Common myeloid progenitor, CD34-positive (primary cell): ENCODE results near the gene TGM6.

ENCODE experiments used
- CTCF ChIA-PET: fragments of 350-600 bp; sonication (Branson Sonifier 250); formaldehyde crosslinking; loops from one replicate; lab custom pipeline; 2021; ENCODE audit warnings: antibody characterized with exemption; lab: Charles Lee
- POLR2A ChIA-PET: fragments of 350-600 bp; sonication (Branson Sonifier 250); formaldehyde crosslinking; loops from one replicate; lab custom pipeline; 2021; ENCODE audit warnings: antibody characterized with exemption; lab: Charles Lee
- DNase-seq, 3 donors: peaks; one replicate each; pipeline versions ENCODE4 v3.0.0 to v3.0.0-alpha.2; 2013
- H3K27ac ChIP-seq, 2 experiments: 1 replicate in 1 of 2; 2 replicates in 1 of 2; pipeline ENCODE4 v1.7.0; 2013; ENCODE audit warnings: inconsistent platforms in 2 of 2, low read length in 2 of 2, mild to moderate bottlenecking in 2 of 2, low read depth in 1 of 2, moderate library complexity in 1 of 2; ENCODE audit not compliant: severe bottlenecking in 2 of 2, insufficient read depth in 1 of 2, poor library complexity in 1 of 2
- H3K27me3 ChIP-seq, 5 experiments: replicated peaks in 2 of 5; 1 replicate in 3 of 5; 2 replicates in 2 of 5; pipeline versions ENCODE4 v1.6.1 to v1.7.0; 2013; ENCODE audit warnings: low read length in 4 of 5, mild to moderate bottlenecking in 2 of 5, moderate library complexity in 2 of 5, inconsistent platforms in 1 of 5; ENCODE audit not compliant: insufficient read depth in 5 of 5, control insufficient read depth in 4 of 5
- H3K36me3 ChIP-seq, 4 experiments: 1 replicate in 2 of 4; 2 replicates in 2 of 4; pipeline versions ENCODE4 v1.6.1 to v1.7.0; 2013; ENCODE audit warnings: low read length in 3 of 4, control low read depth in 1 of 4, mild to moderate bottlenecking in 1 of 4; ENCODE audit not compliant: control insufficient read depth in 4 of 4, insufficient read depth in 4 of 4
- H3K4me1 ChIP-seq, 4 experiments: 1 replicate in 3 of 4; 2 replicates in 1 of 4; pipeline versions ENCODE4 v1.6.1 to v1.7.1; 2013; ENCODE audit warnings: low read length in 3 of 4, mild to moderate bottlenecking in 3 of 4, control low read depth in 1 of 4, inconsistent platforms in 1 of 4, moderate library complexity in 1 of 4; ENCODE audit not compliant: control insufficient read depth in 4 of 4, insufficient read depth in 4 of 4; ENCODE audit errors: control extremely low read depth in 1 of 4
- H3K4me3 ChIP-seq, 7 experiments: 1 replicate in 4 of 7; 2 replicates in 3 of 7; pipeline versions ENCODE4 v1.5.1 to v1.7.0; 2013; ENCODE audit warnings: mild to moderate bottlenecking in 7 of 7, low read length in 6 of 7, moderate library complexity in 6 of 7, inconsistent platforms in 2 of 7, low read depth in 2 of 7, control low read depth in 1 of 7; ENCODE audit not compliant: insufficient read depth in 4 of 7, control insufficient read depth in 1 of 7; ENCODE audit errors: extremely low read depth in 1 of 7
- H3K9me3 ChIP-seq, 5 experiments: 1 replicate in 4 of 5; 2 replicates in 1 of 5; pipeline versions ENCODE4 v1.6.1 to v1.7.1; 2013; ENCODE audit warnings: low read length in 4 of 5, mild to moderate bottlenecking in 2 of 5, inconsistent platforms in 1 of 5, low read depth in 1 of 5, moderate library complexity in 1 of 5; ENCODE audit not compliant: control insufficient read depth in 4 of 5, insufficient read depth in 2 of 5; ENCODE audit errors: control extremely low read depth in 1 of 5
- WGBS: methylation state at CpG from one replicate; pipeline ENCODE4 v1.1.5; 2013; ENCODE audit not compliant: insufficient coverage; 5-methylcytosine and 5-hydroxymethylcytosine counted together

Gene TGM6

DNA sequence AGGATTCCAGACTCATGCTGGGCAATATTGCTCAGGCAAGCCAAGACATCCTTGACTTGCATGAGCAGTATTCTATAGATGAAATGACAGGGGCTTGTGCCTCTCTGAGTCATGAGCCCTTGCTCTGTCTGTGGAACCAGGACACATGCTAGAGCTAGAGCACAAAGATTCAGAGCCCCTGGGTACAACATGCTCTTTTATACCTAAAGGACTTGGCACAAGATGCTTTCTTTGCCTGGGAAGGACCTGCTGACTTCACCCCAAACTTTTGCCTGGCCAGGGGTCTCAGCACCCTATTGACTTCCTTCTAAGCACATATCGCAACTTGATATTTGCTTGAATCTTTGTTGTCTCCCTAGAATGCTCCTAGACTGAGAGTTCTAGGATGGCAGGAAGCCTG lies 27.4 kb downstream of the TGM6 start:
- 100% methylated on average over 1 of the region's 1 CpG for WGBS
- Histone ChIP-seq H3K4me3 (no peak overlapping the region), H3K9me3 (peaks cover 0 to 9% (median 5%) of the 10 kb centered on the region in 5 experiments), H3K4me1 (no peaks in the 10 kb centered on the region), H3K36me3 (no peaks in the 10 kb centered on the region), H3K27me3 (peaks cover 2 to 26% (median 5%) of the 10 kb centered on the region in 5 experiments), H3K27ac (no peak overlapping the region)
- POLR2A ChIA-PET, result no interaction called here
- DNase-seq, result no peak
- CTCF ChIA-PET, result no interaction called here

DNA sequence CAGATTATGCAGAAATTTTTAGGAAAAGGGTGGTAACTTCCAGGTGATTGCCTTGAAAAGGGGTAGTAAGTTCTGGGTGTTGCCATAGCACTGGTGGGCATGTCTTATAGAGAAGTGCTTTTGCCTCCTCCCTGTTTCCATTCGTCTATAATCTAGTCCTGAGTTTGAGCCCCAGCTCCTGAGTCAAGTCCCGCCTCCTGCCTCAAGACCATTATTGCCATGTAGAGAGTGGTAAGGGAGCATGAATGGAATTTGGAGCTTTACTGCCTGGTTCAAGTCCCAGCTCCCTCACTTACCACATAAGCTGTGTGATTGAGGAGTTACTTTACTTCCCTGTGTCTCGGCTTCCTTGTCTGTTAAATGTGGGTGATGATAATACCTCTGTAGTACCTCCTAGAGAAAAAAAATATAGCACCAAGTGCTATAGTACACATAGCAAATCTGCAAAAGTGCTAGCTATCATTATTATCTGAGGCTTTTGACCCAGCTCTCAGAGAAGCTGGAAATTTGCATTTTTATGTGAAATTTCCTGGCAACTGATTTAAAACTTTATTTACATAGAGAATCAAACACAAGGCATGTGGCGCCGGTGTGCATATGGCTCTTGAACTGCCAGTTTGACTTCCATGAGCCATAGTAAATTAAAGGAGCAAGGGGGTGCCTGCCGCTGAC lies 36.0 kb downstream of the TGM6 start:
- POLR2A ChIA-PET, result no interaction called here
- no peak overlapping the region for H3K27ac ChIP-seq
- no peak for DNase-seq
- H3K4me1 ChIP-seq, result no peaks in the 10 kb centered on the region
- H3K4me3 ChIP-seq, result no peak overlapping the region
- no peaks in the 10 kb centered on the region for H3K36me3 ChIP-seq
- 81% methylated on average over 4 of the region's 6 CpGs for WGBS
- peaks cover 0 to 2% (median 0%) of the 10 kb centered on the region in 5 experiments for H3K9me3 ChIP-seq
- H3K27me3 ChIP-seq, result peaks cover 2 to 39% (median 8%) of the 10 kb centered on the region in 5 experiments
- CTCF ChIA-PET, result interaction anchor here (0.5 to 1.1 kb wide), 2 partner anchors 12 to 39 kb away, joined by 3 read pairs; no protein-coding TSS in a partner anchor

DNA sequence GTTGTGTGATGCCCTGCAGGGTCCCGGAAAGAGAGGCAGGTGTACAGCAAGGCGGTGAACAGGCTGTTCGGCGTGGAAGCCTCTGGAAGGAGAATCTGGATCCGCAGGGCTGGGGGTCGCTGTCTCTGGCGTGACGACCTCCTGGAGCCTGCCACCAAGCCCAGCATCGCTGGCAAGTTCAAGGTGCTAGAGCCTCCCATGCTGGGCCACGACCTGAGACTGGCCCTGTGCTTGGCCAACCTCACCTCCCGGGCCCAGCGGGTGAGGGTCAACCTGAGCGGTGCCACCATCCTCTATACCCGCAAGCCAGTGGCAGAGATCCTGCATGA lies 36.5 kb downstream of the TGM6 start:
- Histone ChIP-seq H3K27me3 (peaks cover 0 to 39% (median 8%) of the 10 kb centered on the region in 5 experiments), H3K9me3 (peaks cover 0 to 2% (median 0%) of the 10 kb centered on the region in 5 experiments), H3K27ac (no peak overlapping the region), H3K4me1 (no peaks in the 10 kb centered on the region), H3K4me3 (no peak overlapping the region), H3K36me3 (no peaks in the 10 kb centered on the region)
- no peak for DNase-seq
- 93% methylated on average over 14 of the region's 14 CpGs for WGBS
- ChIA-PET CTCF (interaction anchor here (0.5 to 1.1 kb wide), 2 partner anchors 12 to 39 kb away, joined by 3 read pairs; no protein-coding TSS in a partner anchor), POLR2A (no interaction called here)

DNA sequence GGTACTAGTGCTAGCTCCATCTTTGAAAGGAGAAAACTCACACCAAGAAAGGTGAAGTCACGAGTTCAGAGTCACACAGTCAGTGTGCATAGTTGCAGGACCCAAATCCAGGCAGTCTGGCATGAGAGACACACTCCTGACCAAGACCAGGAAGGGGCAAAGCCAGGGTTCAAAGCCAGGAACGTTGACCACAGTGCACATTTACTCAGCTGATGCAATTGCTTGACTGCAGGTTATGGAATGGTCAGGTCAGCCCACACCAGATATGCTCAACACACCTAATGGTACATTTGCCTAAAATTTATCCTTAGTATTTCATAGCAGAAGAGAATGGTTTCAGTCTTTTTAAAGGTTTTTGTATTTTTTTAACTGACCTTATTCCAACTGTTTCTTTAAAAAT lies 37.7 kb downstream of the TGM6 start:
- no peak for DNase-seq
- POLR2A ChIA-PET, result no interaction called here
- Histone ChIP-seq H3K36me3 (no peaks in the 10 kb centered on the region), H3K9me3 (peaks cover 0 to 2% (median 0%) of the 10 kb centered on the region in 5 experiments), H3K4me1 (no peaks in the 10 kb centered on the region), H3K27me3 (peaks cover 0 to 34% (median 6%) of the 10 kb centered on the region in 5 experiments), H3K27ac (no peak overlapping the region), H3K4me3 (no peak overlapping the region)
- CTCF ChIA-PET, result no interaction called here
- 72% methylated on average over 2 of the region's 2 CpGs for WGBS

DNA sequence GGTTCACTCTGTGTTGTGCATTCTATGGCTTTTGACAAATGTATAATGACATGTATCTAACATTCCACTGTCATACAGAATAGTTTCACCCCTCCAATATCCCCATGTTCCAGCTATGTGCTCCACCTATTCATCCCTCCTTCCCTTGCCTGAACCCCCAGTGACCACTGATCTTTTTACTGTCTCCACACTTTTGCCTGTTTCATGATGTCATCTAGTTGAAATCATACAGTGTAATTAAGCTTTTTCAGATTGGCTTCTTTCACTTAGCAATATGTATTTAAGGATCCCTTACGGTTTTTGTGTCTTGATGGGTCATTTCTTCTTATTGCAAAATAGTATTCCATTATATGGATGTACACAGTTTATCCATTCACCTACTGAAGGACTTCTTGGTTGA lies 39.8 kb downstream of the TGM6 start:
- WGBS, result no CpG with 5 or more reads among the region's 1 CpG
- Histone ChIP-seq H3K27ac (no peak overlapping the region), H3K36me3 (no peaks in the 10 kb centered on the region), H3K9me3 (peaks cover 0 to 11% (median 0%) of the 10 kb centered on the region in 5 experiments), H3K27me3 (peaks cover 0 to 26% (median 6%) of the 10 kb centered on the region in 5 experiments), H3K4me3 (no peak overlapping the region), H3K4me1 (no peaks in the 10 kb centered on the region)
- no peak for DNase-seq
- POLR2A ChIA-PET, result no interaction called here
- CTCF ChIA-PET, result no interaction called here

DNA sequence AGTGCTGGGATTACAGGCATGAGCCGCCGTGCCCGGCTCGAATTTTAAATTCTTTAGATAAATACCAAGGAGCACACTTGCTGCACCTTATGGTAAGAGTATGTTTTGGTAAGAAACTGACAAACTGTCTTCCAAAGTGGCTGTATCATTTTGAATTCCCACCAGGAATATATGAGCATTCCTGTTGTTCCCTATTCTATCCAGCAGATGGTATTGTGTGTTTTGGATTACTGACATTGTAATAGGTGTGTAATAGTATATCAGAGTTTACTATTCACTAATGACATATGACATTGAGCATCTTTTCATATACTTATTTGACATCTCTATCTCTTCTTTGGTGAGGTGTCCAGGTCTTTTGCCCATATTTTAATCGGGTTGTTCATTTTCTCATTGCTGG lies 40.5 kb downstream of the TGM6 start:
- no peaks in the 10 kb centered on the region for H3K36me3 ChIP-seq
- H3K27me3 ChIP-seq, result peaks cover 0 to 20% (median 6%) of the 10 kb centered on the region in 5 experiments
- H3K4me1 ChIP-seq, result no peaks in the 10 kb centered on the region
- 90% methylated on average over 4 of the region's 5 CpGs for WGBS
- ChIA-PET POLR2A (no interaction called here), CTCF (no interaction called here)
- peaks cover 0 to 11% (median 0%) of the 10 kb centered on the region in 5 experiments for H3K9me3 ChIP-seq
- no peak for DNase-seq
- H3K4me3 ChIP-seq, result no peak overlapping the region
- no peak overlapping the region for H3K27ac ChIP-seq

DNA sequence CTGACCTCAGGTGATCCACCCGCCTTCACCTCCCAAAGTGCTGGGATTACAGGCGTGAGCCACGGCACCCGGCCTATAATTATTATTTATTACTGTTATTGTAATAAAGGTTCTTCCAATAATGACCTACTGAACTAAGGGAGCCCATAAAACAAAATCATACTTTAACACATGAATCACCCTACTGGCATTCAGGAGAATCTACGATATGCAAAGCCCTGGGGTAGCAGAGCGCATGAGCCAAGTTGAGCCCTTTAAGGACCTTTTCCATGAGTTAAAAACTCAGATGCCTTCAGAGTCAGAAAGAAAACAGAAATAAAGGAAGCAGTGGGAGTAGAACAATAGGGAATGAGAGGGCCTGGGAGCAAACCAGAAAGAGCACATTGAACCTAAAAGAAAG lies 48.4 kb downstream of the TGM6 start:
- ChIA-PET CTCF (interaction anchor here (0.7 kb wide), 1 partner anchor 22 kb away, joined by 3 read pairs; no protein-coding TSS in a partner anchor), POLR2A (no interaction called here)
- no peaks in the 10 kb centered on the region for H3K36me3 ChIP-seq
- peaks cover 0 to 8% (median 0%) of the 10 kb centered on the region in 5 experiments for H3K9me3 ChIP-seq
- WGBS, result 88% methylated on average over 1 of the region's 6 CpGs
- H3K4me3 ChIP-seq, result no peak overlapping the region
- peaks cover 0 to 29% (median 5%) of the 10 kb centered on the region in 5 experiments for H3K27me3 ChIP-seq
- H3K4me1 ChIP-seq, result no peaks in the 10 kb centered on the region
- no peak overlapping the region for H3K27ac ChIP-seq
- DNase-seq, result no peak
